Measurements from ENCODE around the gene MTAP.

The MTAP gene

DNA sequence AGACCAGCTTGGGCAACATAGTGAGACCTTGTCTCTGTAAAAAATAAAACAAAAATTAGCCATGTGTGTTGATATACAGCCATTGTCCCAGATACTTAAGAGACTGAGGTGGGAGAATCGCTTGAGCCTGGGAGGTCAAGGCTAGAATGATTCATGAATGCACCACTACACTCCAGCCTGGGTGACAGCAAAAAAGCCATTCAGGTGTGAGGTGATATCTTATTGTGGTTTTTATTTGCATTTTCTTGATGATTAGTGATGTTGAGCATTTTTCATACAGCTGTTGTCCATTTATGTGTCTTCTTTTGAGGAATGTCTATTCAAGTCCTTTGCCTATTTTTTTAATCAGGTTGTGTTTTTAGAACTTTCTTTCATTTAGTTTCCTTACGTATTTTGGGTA lies 23.2 kb downstream of the MTAP start:
- DNase-seq (ENCODE audit: low read depth) = no peak
- TF ChIP-seq CTCF (IDR thresholded peaks at IDR 0.05; ENCODE audit: insufficient read depth, low read depth, low read length, missing control alignments) = no peak
- no peak overlapping the region for H3K4me3 ChIP-seq (ENCODE audit: low read depth, low read length)

- DNase-seq (ENCODE audit: low read depth) = no peak
- no peak for TF ChIP-seq CTCF (IDR thresholded peaks at IDR 0.05; ENCODE audit: insufficient read depth, low read depth, low read length, missing control alignments)
- no peak overlapping the region for H3K4me3 ChIP-seq (ENCODE audit: low read depth, low read length)
Observed at GRCh38 chr9:21828853-21829410, 26.5 kb downstream of the MTAP start.

- no peak for TF ChIP-seq CTCF (IDR thresholded peaks at IDR 0.05; ENCODE audit: insufficient read depth, low read depth, low read length, missing control alignments)
- DNase-seq (ENCODE audit: low read depth) = no peak
- no peak overlapping the region for H3K4me3 ChIP-seq (ENCODE audit: low read depth, low read length)
Observed at GRCh38 chr9:21830589-21830988, 28.2 kb downstream of the MTAP start.

GRCh38 chr9:21831841-21832509 lies 29.5 kb downstream of the MTAP start:
- DNase-seq (ENCODE audit: low read depth) = peak; percentile 85

GRCh38 chr9:21833090-21833801 lies 30.8 kb downstream of the MTAP start:
- DNase-seq (ENCODE audit: low read depth) = peak; percentile 86
- H3K4me3 ChIP-seq (ENCODE audit: low read depth, low read length) = no peak overlapping the region
- TF ChIP-seq CTCF (IDR thresholded peaks at IDR 0.05; ENCODE audit: insufficient read depth, low read depth, low read length, missing control alignments) = no peak

More at GRCh38 chr9:21831841-21832509, 29.5 kb downstream of the MTAP start:
- TF ChIP-seq CTCF (IDR thresholded peaks at IDR 0.05; ENCODE audit: insufficient read depth, low read depth, low read length, missing control alignments) = no peak
- no peak overlapping the region for H3K4me3 ChIP-seq (ENCODE audit: low read depth, low read length)

DNA sequence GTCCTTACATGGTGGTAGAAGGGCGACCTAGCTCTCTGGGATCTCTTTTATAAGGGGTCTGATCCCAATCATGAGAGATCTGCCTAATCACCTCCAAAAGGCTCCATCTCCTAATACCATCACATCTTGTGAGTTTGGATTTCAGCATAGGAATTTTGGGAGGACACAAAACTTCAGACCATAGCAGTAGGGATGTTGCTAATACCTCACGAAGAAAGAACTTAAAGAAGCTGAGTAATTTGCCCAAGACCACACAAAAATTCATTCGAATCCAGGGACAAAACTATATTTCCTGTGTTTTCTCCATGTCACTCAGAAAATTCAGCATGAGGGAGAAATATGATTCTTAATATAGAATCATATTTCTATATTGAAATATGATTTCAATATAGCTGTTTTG lies 32.7 kb downstream of the MTAP start:
- no peak overlapping the region for H3K4me3 ChIP-seq (ENCODE audit: low read depth, low read length)
- no peak for TF ChIP-seq CTCF (IDR thresholded peaks at IDR 0.05; ENCODE audit: insufficient read depth, low read depth, low read length, missing control alignments)
- DNase-seq (ENCODE audit: low read depth) = no peak
